ENCODE data around the gene DCUN1D2.

GRCh38 chr13:113423520-113424163 lies 66.9 kb downstream of the DCUN1D2 start:
- TF ChIP-seq CTCF (IDR thresholded peaks at IDR 0.05; ENCODE audit: low read length), result no peak
- no peak for TF ChIP-seq EZH2 (optimal IDR thresholded peaks at IDR 0.05; ENCODE audit: low read depth, low read length)
- TF ChIP-seq EZH2phosphoT487 (IDR thresholded peaks at IDR 0.05; ENCODE audit: low read length), result no peak
